Testis (tissue), 2 donors: ENCODE data around the gene HIPK3.

ENCODE experiments used
- CTCF ChIP-seq, 3 experiments: fragments of 450-650 bp in 2 of 3; fragments of 200-600 bp in 1 of 3; sonication (generic) in 1 of 3; IDR thresholded peaks; one replicate each; pipeline ENCODE4 v1.5.1; 2016 to 2019; ENCODE audit warnings: antibody characterized with exemption in 3 of 3, mild to moderate bottlenecking in 2 of 3, moderate library complexity in 1 of 3
- POLR2A ChIP-seq: fragments of 450-650 bp; IDR thresholded peaks from one replicate; pipeline ENCODE4 v1.6.1; 2017; ENCODE audit warnings: antibody characterized with exemption, mild to moderate bottlenecking, moderate library complexity

GRCh38 chr11:33264926-33265325 is 7.7 kb downstream of the HIPK3 start:
- TF ChIP-seq CTCF (IDR thresholded peaks at IDR 0.05): no peak
- TF ChIP-seq POLR2A: no peak
